A549 (cell line): ENCODE measurements around the gene C11orf68. TPM values are rescaled to one million over a fixed set of nuclear protein-coding genes. Genes with fewer than 3 reads are reported as not detected.

Experiments
- ATAC-seq, 2 experiments: fragments of 200-7000 bp in 1 of 2; fragments of >200 bp in 1 of 2; cut with Nextera tagmentation in 1 of 2; cut with Tn5 transposase in 1 of 2; 3 replicates each; pipeline versions ENCODE4 v1.8.0 to v1.9.1; 2018 to 2020; ENCODE audit warnings: mild to moderate bottlenecking in 1 of 2, moderate library complexity in 1 of 2
- CTCF ChIA-PET: fragments of 300-600 bp; sonication (Branson Sonifier 250); formaldehyde crosslinking; extraction: SDS; loops from one replicate; lab custom pipeline; 2021; ENCODE audit warnings: antibody characterized with exemption, inconsistent platforms; lab: Yijun Ruan, JAX
- POLR2A ChIA-PET: fragments of 350-600 bp; formaldehyde crosslinking; extraction: SDS; loops from one replicate; lab custom pipeline; 2021; ENCODE audit warnings: antibody characterized with exemption, inconsistent platforms; lab: Yijun Ruan, JAX
- DNase-seq, 2 experiments: peaks; one replicate each; pipeline versions ENCODE4 v3.0.0 to v3.0.0-alpha.2; 2011 to 2016; ENCODE audit warnings: low read depth in 1 of 2, low spot score in 1 of 2
- FAIRE-seq: peaks from 2 replicates; lab custom pipeline; 2011; peaks lifted over from hg19 to GRCh38; lab: Jason Lieb, UNC
- H3K27ac ChIP-seq, 2 experiments: fragments of >200 bp; sonication (Bioruptor Twin); formaldehyde crosslinking; 3 replicates each; pipeline ENCODE4 v1.5.1; 2016 to 2017
- H3K4me1 ChIP-seq: fragments of >200 bp; sonication (Bioruptor Twin); formaldehyde crosslinking; 3 replicates; pipeline ENCODE4 v1.6.1; 2016
- H3K4me2 ChIP-seq: fragments of >200 bp; sonication (Bioruptor Twin); formaldehyde crosslinking; 3 replicates; pipeline ENCODE4 v1.6.1; 2016
- H3K4me3 ChIP-seq: fragments of >200 bp; sonication (Bioruptor Twin); formaldehyde crosslinking; 3 replicates; pipeline ENCODE4 v1.5.1; 2016
- H3K9me3 ChIP-seq: fragments of >200 bp; sonication (Bioruptor Twin); formaldehyde crosslinking; 3 replicates; pipeline ENCODE4 v1.6.1; 2016
- CBX8 ChIP-seq: fragments of 200-600 bp; sonication (generic); IDR thresholded peaks from 2 replicates; pipeline ENCODE4 v1.6.1; 2016
- CHD2 ChIP-seq: fragments of 150-350 bp; IDR thresholded peaks from 2 replicates; pipeline ENCODE4 v1.6.1; 2014; ENCODE audit warnings: low read length; ENCODE audit not compliant: partially characterized antibody
- E2F6 ChIP-seq: IDR thresholded peaks from 2 replicates; pipeline ENCODE4 v1.6.1; 2012; ENCODE audit warnings: low read depth, borderline replicate concordance
- EHF ChIP-seq: fragments of 250-450 bp; sonication (Bioruptor Pico); IDR thresholded peaks from 2 replicates; pipeline ENCODE4 v1.5.0; 2020; ENCODE audit warnings: mild to moderate bottlenecking
- FOSL2 ChIP-seq, 2 experiments: fragments of 450-650 bp in 1 of 2; fragments of >200 bp in 1 of 2; sonication (Bioruptor Twin) in 1 of 2; formaldehyde crosslinking; IDR thresholded peaks; 2 replicates each; pipeline versions ENCODE4 v1.5.0 to v1.6.1; 2016 to 2020; ENCODE audit warnings: mild to moderate bottlenecking in 1 of 2, moderate library complexity in 1 of 2
- HES2 ChIP-seq: fragments of >200 bp; sonication (Bioruptor Twin); formaldehyde crosslinking; IDR thresholded peaks from 2 replicates; pipeline ENCODE4 v1.6.1; 2016
- HOXB5 ChIP-seq: fragments of 250-450 bp; sonication (Bioruptor Pico); IDR thresholded peaks from 2 replicates; pipeline ENCODE4 v1.5.0; 2020; ENCODE audit warnings: mild to moderate bottlenecking, moderate library complexity
- JUN ChIP-seq, 2 experiments: fragments of >200 bp; sonication (Bioruptor Twin); formaldehyde crosslinking; IDR thresholded peaks; 2 replicates in 1 of 2; 3 replicates in 1 of 2; pipeline ENCODE4 v1.6.1; 2016 to 2017
- KDM5A ChIP-seq: fragments of 200-600 bp; sonication (generic); IDR thresholded peaks from 2 replicates; pipeline ENCODE4 v1.6.1; 2016; ENCODE audit warnings: antibody characterized with exemption, mild to moderate bottlenecking
- MAFK ChIP-seq: fragments of 450-650 bp; IDR thresholded peaks from 2 replicates; pipeline ENCODE4 v1.6.1; 2014; ENCODE audit not compliant: partially characterized antibody
- MAX ChIP-seq: IDR thresholded peaks from 2 replicates; pipeline ENCODE4 v1.6.1; 2012
- MAZ ChIP-seq: fragments of 150-350 bp; IDR thresholded peaks from 2 replicates; pipeline ENCODE4 v1.6.1; 2014; ENCODE audit warnings: antibody characterized with exemption, low read depth, low read length, borderline replicate concordance
- NFE2L2 ChIP-seq: fragments of 150-350 bp; conservative IDR thresholded peaks from 2 replicates; pipeline ENCODE4 v1.6.1; 2014; ENCODE audit warnings: low read length
- NPAS2 ChIP-seq: fragments of 250-450 bp; sonication (Bioruptor Pico); IDR thresholded peaks from 2 replicates; pipeline ENCODE4 v1.8.0; 2022; ENCODE audit warnings: mild to moderate bottlenecking, moderate library complexity, borderline replicate concordance
- NR3C1 ChIP-seq: fragments of >200 bp; sonication (Bioruptor Twin); formaldehyde crosslinking; IDR thresholded peaks from 3 replicates; pipeline ENCODE4 v1.6.1; 2017
- PBX3 ChIP-seq: IDR thresholded peaks from 2 replicates; pipeline ENCODE4 v1.6.1; 2012
- PHF8 ChIP-seq: fragments of 200-600 bp; sonication (generic); IDR thresholded peaks from 2 replicates; pipeline ENCODE4 v1.6.1; 2016; ENCODE audit warnings: low read depth, mild to moderate bottlenecking, antibody characterized with exemption, moderate library complexity, borderline replicate concordance
- POLR2A ChIP-seq: IDR thresholded peaks from 2 replicates; pipeline ENCODE4 v1.6.1; 2012; ENCODE audit warnings: mild to moderate bottlenecking, low read length
- RAD21 ChIP-seq, 2 experiments: fragments of >200 bp in 1 of 2; sonication (Bioruptor Twin) in 1 of 2; formaldehyde crosslinking in 1 of 2; IDR thresholded peaks in 1 of 2; conservative IDR thresholded peaks in 1 of 2; 2 replicates in 1 of 2; 3 replicates in 1 of 2; pipeline ENCODE4 v1.6.1; 2012 to 2018; ENCODE audit warnings: inconsistent platforms in 1 of 2
- RARB ChIP-seq: fragments of 250-450 bp; sonication (Bioruptor Pico); IDR thresholded peaks from 2 replicates; pipeline ENCODE4 v1.8.0; 2021; ENCODE audit warnings: mild to moderate bottlenecking, moderate library complexity
- REST ChIP-seq: fragments of 200-600 bp; sonication (generic); IDR thresholded peaks from 2 replicates; pipeline ENCODE4 v1.6.1; 2016; ENCODE audit warnings: antibody characterized with exemption, mild to moderate bottlenecking, moderate library complexity
- TP53 ChIP-seq: fragments of 250-450 bp; sonication (Bioruptor Pico); IDR thresholded peaks from 2 replicates; pipeline ENCODE4 v1.5.0; 2021; ENCODE audit warnings: mild to moderate bottlenecking, moderate library complexity
- ZSCAN20 ChIP-seq: fragments of 250-450 bp; sonication (Bioruptor Pico); IDR thresholded peaks from 2 replicates; pipeline ENCODE4 v1.8.0; 2022; ENCODE audit warnings: mild to moderate bottlenecking, moderate library complexity
- WGBS: methylation state at CpG from one replicate; pipeline ENCODE4 v1.1.6; 2017; ENCODE audit errors: missing lambda C conversion rate; 5-methylcytosine and 5-hydroxymethylcytosine counted together
- polyA plus RNA-seq, 4 experiments: library from polyadenylated mRNA; depleted of rRNA in 3 of 4; stranded (reverse); fragments of >200 nt; fragmentation: RNase III in 1 of 4; extraction: RNeasy Plus Mini Kit Qiagen cat#74134 plus additional on column Dnase treatment in 1 of 4; gene quantifications; 2 replicates in 3 of 4; 3 replicates in 1 of 4; pipeline ENCODE4 v1.2.3, GENCODE V29; 2011 to 2017

The C11orf68 gene
- polyA plus RNA-seq, 2 of the 4 experiments (the other 2 are of a cell fraction), result 10.6 to 17.0 TPM

GRCh38 chr11:65945430-65945911 is 26.6 kb upstream of the C11orf68 start, which contains the start of gene TSGA10IP:
Gene TSGA10IP (plus strand): TSS chr11:65945480. CDS start chr11:65945676, 196 bp downstream.
- DNase-seq, result no peak
- Histone ChIP-seq H3K4me3 (no peak within 1 kb of the TSS), H3K27ac (no peak within 1 kb of the TSS), H3K4me1 (no peaks in the 10 kb centered on the region), H3K4me2 (no peak within 1 kb of the TSS), H3K9me3 (no peaks in the 10 kb centered on the region)
- no peak for FAIRE-seq
- POLR2A ChIA-PET, result interaction anchor here (0.6 kb wide), 1 partner anchor 57 kb away, joined by 3 read pairs; the partner anchor contains the start of gene FIBP
- CTCF ChIA-PET, result interaction anchor here (0.5 to 1.5 kb wide), 4 partner anchors 9 to 84 kb away, joined by 3 to 8 read pairs (median 3); partner anchors contain the start of gene FIBP
- TF ChIP-seq MAFK (no peak), MAX (no peak), MAZ (no peak), PHF8 (no peak), TP53 (CRISPR knock-in tag) (no peak), CHD2 (no peak)
- 84% methylated on average over 11 of the region's 13 CpGs for WGBS
- ATAC-seq, result no peak

GRCh38 chr11:65944767-65945166 is 25.9 kb upstream of the C11orf68 start:
- Histone ChIP-seq H3K4me1 (no peaks in the 10 kb centered on the region), H3K9me3 (no peaks in the 10 kb centered on the region), H3K27ac (no peak overlapping the region), H3K4me2 (no peak overlapping the region), H3K4me3 (no peak overlapping the region)
- ATAC-seq, result no peak
- TF ChIP-seq REST, result no peak
- no peak for TF ChIP-seq POLR2A
- no peak for TF ChIP-seq MAX
- TF ChIP-seq CBX8, result no peak
- no peak for TF ChIP-seq RARB (CRISPR knock-in tag)
- WGBS, result 57% methylated on average over 8 of the region's 8 CpGs
- ChIA-PET CTCF (interaction anchor here (1.6 kb wide), 1 partner anchor 8 kb away, joined by 3 read pairs; no protein-coding TSS in a partner anchor), POLR2A (no interaction called here)
- FAIRE-seq, result no peak
- DNase-seq, result no peak

- no peaks in the 10 kb centered on the region for H3K4me1 ChIP-seq
- POLR2A ChIA-PET, result no interaction called here
- CTCF ChIA-PET, result interaction anchor here (1.6 kb wide), 1 partner anchor 9 kb away, joined by 3 read pairs; no protein-coding TSS in a partner anchor
- no peak overlapping the region for H3K4me2 ChIP-seq
- ATAC-seq, result no peak
- WGBS, result 81% methylated on average over 8 of the region's 8 CpGs
- TF ChIP-seq RARB (CRISPR knock-in tag), result no peak
- TF ChIP-seq PHF8, result no peak
- TF ChIP-seq ZSCAN20 (CRISPR knock-in tag), result no peak
- no peak for TF ChIP-seq HES2
- no peak for TF ChIP-seq FOSL2 (IDR thresholded peaks at IDR 0.05)
- TF ChIP-seq FOSL2 (CRISPR knock-in tag; IDR thresholded peaks at IDR 0.05), result no peak
- no peak for TF ChIP-seq JUN (IDR thresholded peaks at IDR 0.05)
- no peak for TF ChIP-seq HOXB5 (CRISPR knock-in tag)
- TF ChIP-seq NFE2L2, result no peak
- no peak for TF ChIP-seq EHF
- no peak for TF ChIP-seq E2F6
- no peak for TF ChIP-seq KDM5A
- TF ChIP-seq RAD21 (conservative IDR thresholded peaks at IDR 0.05 in 1 of 2, IDR thresholded peaks at IDR 0.05 in 1 of 2), result no peak
- no peak for TF ChIP-seq NPAS2 (CRISPR knock-in tag)
- TF ChIP-seq MAZ, result no peak
- TF ChIP-seq NR3C1, result no peak
- no peak for TF ChIP-seq PBX3
- no peak for TF ChIP-seq MAX
- no peak for TF ChIP-seq POLR2A
- TF ChIP-seq, all 56 proteins: peak for 0
- H3K27ac ChIP-seq, result no peak overlapping the region
- DNase-seq (no peak), FAIRE-seq (no peak)
- H3K9me3 ChIP-seq, result no peaks in the 10 kb centered on the region
- no peak overlapping the region for H3K4me3 ChIP-seq
Measured at GRCh38 chr11:65944191-65944590, 25.3 kb upstream of the C11orf68 start.
